ENCODE measurements around the gene CCDC12.

Gene CCDC12

DNA sequence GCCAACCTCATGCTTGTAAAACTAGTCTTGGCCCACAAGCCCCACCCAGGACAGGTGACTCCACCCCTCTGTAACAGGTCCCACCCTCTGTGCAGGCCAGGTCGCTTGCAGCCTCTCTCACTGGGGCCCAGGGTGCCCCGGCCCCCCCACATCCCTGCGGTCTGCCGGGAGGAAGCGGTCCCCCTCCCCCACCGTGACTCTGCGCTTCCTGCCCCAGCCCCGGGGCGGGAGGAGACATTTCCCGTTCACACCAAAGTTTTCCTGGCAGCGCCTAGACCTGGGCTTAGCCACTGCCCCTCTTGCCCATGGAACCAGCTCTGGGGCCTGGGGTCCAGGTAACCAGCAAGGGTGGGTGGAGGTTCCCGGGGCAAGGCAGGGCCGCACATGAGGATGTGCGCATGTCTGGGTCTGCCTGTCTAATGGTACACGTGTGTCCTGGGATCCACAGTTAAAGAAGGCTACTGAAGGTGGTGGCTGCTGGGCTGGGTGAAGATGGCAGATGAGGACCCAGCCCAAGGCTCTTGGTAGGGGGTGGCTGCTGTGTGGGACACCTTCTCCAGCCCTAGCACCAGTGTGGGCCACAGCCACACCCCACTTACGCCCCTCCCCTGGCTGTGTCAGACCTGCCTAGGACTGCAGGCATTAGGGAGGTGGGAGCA is 11.3 kb upstream of the CCDC12 start:
- TF ChIP-seq, protein P1, sequence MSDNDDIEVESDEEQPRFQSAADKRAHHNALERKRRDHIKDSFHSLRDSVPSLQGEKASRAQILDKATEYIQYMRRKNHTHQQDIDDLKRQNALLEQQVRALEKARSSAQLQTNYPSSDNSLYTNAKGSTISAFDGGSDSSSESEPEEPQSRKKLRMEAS (IDR thresholded peaks at IDR 0.05) = peak; percentile 23; the same call in 1 of the 2 replicates
- TF ChIP-seq FOXM1 (IDR thresholded peaks at IDR 0.05; ENCODE audit: borderline replicate concordance, low read depth) = no peak
- no peak for TF ChIP-seq TCF12 (IDR thresholded peaks at IDR 0.05; ENCODE audit: low read depth)
- TF ChIP-seq EGR1 (IDR thresholded peaks at IDR 0.05) = no peak
- TF ChIP-seq, protein P2, sequence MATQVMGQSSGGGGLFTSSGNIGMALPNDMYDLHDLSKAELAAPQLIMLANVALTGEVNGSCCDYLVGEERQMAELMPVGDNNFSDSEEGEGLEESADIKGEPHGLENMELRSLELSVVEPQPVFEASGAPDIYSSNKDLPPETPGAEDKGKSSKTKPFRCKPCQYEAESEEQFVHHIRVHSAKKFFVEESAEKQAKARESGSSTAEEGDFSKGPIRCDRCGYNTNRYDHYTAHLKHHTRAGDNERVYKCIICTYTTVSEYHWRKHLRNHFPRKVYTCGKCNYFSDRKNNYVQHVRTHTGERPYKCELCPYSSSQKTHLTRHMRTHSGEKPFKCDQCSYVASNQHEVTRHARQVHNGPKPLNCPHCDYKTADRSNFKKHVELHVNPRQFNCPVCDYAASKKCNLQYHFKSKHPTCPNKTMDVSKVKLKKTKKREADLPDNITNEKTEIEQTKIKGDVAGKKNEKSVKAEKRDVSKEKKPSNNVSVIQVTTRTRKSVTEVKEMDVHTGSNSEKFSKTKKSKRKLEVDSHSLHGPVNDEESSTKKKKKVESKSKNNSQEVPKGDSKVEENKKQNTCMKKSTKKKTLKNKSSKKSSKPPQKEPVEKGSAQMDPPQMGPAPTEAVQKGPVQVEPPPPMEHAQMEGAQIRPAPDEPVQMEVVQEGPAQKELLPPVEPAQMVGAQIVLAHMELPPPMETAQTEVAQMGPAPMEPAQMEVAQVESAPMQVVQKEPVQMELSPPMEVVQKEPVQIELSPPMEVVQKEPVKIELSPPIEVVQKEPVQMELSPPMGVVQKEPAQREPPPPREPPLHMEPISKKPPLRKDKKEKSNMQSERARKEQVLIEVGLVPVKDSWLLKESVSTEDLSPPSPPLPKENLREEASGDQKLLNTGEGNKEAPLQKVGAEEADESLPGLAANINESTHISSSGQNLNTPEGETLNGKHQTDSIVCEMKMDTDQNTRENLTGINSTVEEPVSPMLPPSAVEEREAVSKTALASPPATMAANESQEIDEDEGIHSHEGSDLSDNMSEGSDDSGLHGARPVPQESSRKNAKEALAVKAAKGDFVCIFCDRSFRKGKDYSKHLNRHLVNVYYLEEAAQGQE (IDR thresholded peaks at IDR 0.05; ENCODE audit: low read depth) = no peak

DNA sequence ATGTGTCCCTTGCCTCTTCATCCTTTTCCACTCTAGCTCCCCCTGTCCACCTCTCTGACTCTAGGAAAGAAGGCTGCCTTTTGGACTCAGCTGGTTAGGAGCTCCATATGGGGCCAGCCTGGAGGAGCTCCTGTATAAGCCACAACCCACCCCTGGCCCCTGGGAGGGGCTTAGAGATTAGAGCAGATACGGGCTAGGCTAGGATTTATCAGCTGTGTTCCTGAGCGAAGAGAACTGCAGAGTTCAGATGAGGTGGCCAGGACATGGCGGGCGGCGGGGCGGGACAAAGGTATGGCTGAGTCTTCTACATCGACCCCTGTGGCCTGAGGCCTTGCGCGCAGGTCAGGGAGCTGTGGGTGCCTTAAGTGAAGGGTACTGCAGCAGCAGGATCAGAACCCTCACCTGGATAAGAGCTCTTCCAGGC is 10.8 kb upstream of the CCDC12 start:
- TF ChIP-seq, protein P2 (IDR thresholded peaks at IDR 0.05; ENCODE audit: low read depth) = no peak
- TF ChIP-seq CEBPB (IDR thresholded peaks at IDR 0.05) (no peak), RAD21 (IDR thresholded peaks at IDR 0.05; ENCODE audit: low read depth) (no peak), EGR1 (IDR thresholded peaks at IDR 0.05) (no peak), CREB1 (IDR thresholded peaks at IDR 0.05; ENCODE audit: low read depth) (no peak), TCF12 (IDR thresholded peaks at IDR 0.05; ENCODE audit: low read depth) (no peak), TAF1 (IDR thresholded peaks at IDR 0.05; ENCODE audit: low read depth) (no peak), ZBTB7A (IDR thresholded peaks at IDR 0.05; ENCODE audit: low read depth) (no peak), EP300 (IDR thresholded peaks at IDR 0.05; ENCODE audit: borderline replicate concordance) (no peak), YY1 (IDR thresholded peaks at IDR 0.05; ENCODE audit: low read depth) (no peak), TEAD4 (IDR thresholded peaks at IDR 0.05) (no peak), FOXM1 (IDR thresholded peaks at IDR 0.05; ENCODE audit: borderline replicate concordance, low read depth) (no peak), NFIC (IDR thresholded peaks at IDR 0.05) (no peak)
- TF ChIP-seq, protein P3, sequence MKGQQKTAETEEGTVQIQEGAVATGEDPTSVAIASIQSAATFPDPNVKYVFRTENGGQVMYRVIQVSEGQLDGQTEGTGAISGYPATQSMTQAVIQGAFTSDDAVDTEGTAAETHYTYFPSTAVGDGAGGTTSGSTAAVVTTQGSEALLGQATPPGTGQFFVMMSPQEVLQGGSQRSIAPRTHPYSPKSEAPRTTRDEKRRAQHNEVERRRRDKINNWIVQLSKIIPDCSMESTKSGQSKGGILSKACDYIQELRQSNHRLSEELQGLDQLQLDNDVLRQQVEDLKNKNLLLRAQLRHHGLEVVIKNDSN (IDR thresholded peaks at IDR 0.05) = no peak
- TF ChIP-seq, protein P1 (IDR thresholded peaks at IDR 0.05) = no peak

DNA sequence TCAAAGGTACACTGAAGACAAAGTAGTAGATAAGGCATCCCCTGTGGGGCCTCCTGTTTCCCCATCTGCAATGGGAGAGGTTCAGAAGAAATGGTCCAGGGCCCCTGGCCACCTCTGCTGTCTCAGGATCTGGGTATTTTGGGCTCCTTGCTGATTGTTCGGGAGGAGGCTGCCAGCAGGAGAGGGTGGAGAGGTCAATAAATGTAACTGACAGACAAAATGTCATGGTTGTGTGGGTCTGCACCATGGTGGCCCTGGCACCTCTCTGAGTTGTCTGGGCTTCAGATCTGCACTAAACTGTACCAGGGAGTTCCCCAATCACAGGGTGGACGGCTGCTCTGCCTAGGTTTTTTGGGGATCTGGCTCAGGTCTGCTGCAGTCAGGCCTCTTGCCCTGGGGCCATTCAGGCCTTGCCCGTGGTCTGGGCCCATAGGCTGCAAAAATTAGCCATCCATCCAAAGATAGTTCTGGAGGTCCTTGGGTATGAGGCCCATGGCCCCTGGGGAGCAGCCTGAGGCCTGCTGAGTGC is 10.3 kb upstream of the CCDC12 start:
- TF ChIP-seq, protein P2 (IDR thresholded peaks at IDR 0.05; ENCODE audit: low read depth) = no peak
- TF ChIP-seq EP300 (IDR thresholded peaks at IDR 0.05; ENCODE audit: borderline replicate concordance) (no peak), CEBPB (IDR thresholded peaks at IDR 0.05) (no peak), FOXM1 (IDR thresholded peaks at IDR 0.05; ENCODE audit: borderline replicate concordance, low read depth) (no peak), RAD21 (IDR thresholded peaks at IDR 0.05; ENCODE audit: low read depth) (no peak), TCF12 (IDR thresholded peaks at IDR 0.05; ENCODE audit: low read depth) (no peak), EGR1 (IDR thresholded peaks at IDR 0.05) (no peak), ZBTB7A (IDR thresholded peaks at IDR 0.05; ENCODE audit: low read depth) (no peak), CREB1 (IDR thresholded peaks at IDR 0.05; ENCODE audit: low read depth) (no peak), NFIC (IDR thresholded peaks at IDR 0.05) (no peak), YY1 (IDR thresholded peaks at IDR 0.05; ENCODE audit: low read depth) (no peak), TEAD4 (IDR thresholded peaks at IDR 0.05) (no peak), TAF1 (IDR thresholded peaks at IDR 0.05; ENCODE audit: low read depth) (no peak)
- TF ChIP-seq, protein P1 (IDR thresholded peaks at IDR 0.05) = no peak
- TF ChIP-seq, protein P3 (IDR thresholded peaks at IDR 0.05) = no peak
